Osteocyte (in vitro differentiated cells): ENCODE data around the gene PRPF38A. TPM values are rescaled to one million over a fixed set of nuclear protein-coding genes. Genes with fewer than 3 reads are reported as not detected.
A peak's percentile ranks its signal among the peaks of the same experiment; 100 is the strongest.
"Not testable (repeated sequence)": the region's sequence is repeated elsewhere in the genome, so short reads cannot be mapped to it uniquely, and the experiment has no call there.

Source experiments
- DNase-seq: peaks from one replicate; pipeline ENCODE4 v3.0.0; 2021; ENCODE audit warnings: mixed read lengths; ENCODE audit not compliant: unreplicated experiment; ENCODE audit errors: extremely low spot score
- H3K27ac Mint-ChIP-seq: one replicate; pipeline ENCODE4 v1.8.0; 2021; ENCODE audit warnings: mild to moderate bottlenecking, mixed read lengths; ENCODE audit not compliant: unreplicated experiment
- H3K27me3 Mint-ChIP-seq: one replicate; pipeline ENCODE4 v1.8.0; 2021; ENCODE audit warnings: mixed read lengths; ENCODE audit not compliant: unreplicated experiment
- H3K36me3 Mint-ChIP-seq: one replicate; pipeline ENCODE4 v1.8.0; 2021; ENCODE audit warnings: mixed read lengths; ENCODE audit not compliant: unreplicated experiment
- H3K4me1 Mint-ChIP-seq: one replicate; pipeline ENCODE4 v1.8.0; 2021; ENCODE audit warnings: mixed read lengths; ENCODE audit not compliant: unreplicated experiment
- H3K4me3 Mint-ChIP-seq: one replicate; pipeline ENCODE4 v1.8.0; 2021; ENCODE audit warnings: mild to moderate bottlenecking, moderate library complexity, mixed read lengths; ENCODE audit not compliant: unreplicated experiment
- H3K9me3 Mint-ChIP-seq: one replicate; pipeline ENCODE4 v1.8.0; 2021; ENCODE audit warnings: mixed read lengths; ENCODE audit not compliant: unreplicated experiment
- CTCF ChIP-seq: fragments of 200-600 bp; sonication (generic); IDR thresholded peaks from 2 replicates; pipeline ENCODE4 v1.5.0; 2021; ENCODE audit warnings: antibody characterized with exemption, mild to moderate bottlenecking, moderate library complexity
- total RNA-seq: library from RNA; stranded (reverse); gene quantifications from 2 replicates; pipeline ENCODE4 v1.2.1, GENCODE V29; 2021

Gene PRPF38A
- total RNA-seq, 1 donor from 2014 or later, result 35.9 TPM

GRCh38 chr1:52368383-52369172 lies 35.8 kb upstream of the PRPF38A start:
- no peaks in the 10 kb centered on the region for H3K9me3 Mint-ChIP-seq
- H3K36me3 Mint-ChIP-seq, result peaks cover 4% of the 10 kb centered on the region
- no peaks in the 10 kb centered on the region for H3K27me3 Mint-ChIP-seq
- TF ChIP-seq CTCF, result no peak
- H3K4me1 Mint-ChIP-seq, result peaks cover 24% of the 10 kb centered on the region
- DNase-seq, result no peak
- H3K27ac Mint-ChIP-seq, result no peak overlapping the region
- peak overlapping the region; percentile 61 for H3K4me3 Mint-ChIP-seq

- H3K4me3 Mint-ChIP-seq, H3K36me3 Mint-ChIP-seq, H3K9me3 Mint-ChIP-seq, H3K27ac Mint-ChIP-seq, DNase-seq, H3K27me3 Mint-ChIP-seq: not testable (repeated sequence)
- peaks cover 14% of the 10 kb centered on the region for H3K4me1 Mint-ChIP-seq
Measured at GRCh38 chr1:52369851-52370250, 34.6 kb upstream of the PRPF38A start.

- H3K9me3 Mint-ChIP-seq, result no peaks in the 10 kb centered on the region
- no peaks in the 10 kb centered on the region for H3K4me1 Mint-ChIP-seq
- no peak overlapping the region for H3K27ac Mint-ChIP-seq
- H3K4me3 Mint-ChIP-seq, result no peak overlapping the region
- TF ChIP-seq CTCF, result no peak
- H3K27me3 Mint-ChIP-seq, result no peaks in the 10 kb centered on the region
- no peak for DNase-seq
- peaks cover 2% of the 10 kb centered on the region for H3K36me3 Mint-ChIP-seq
Measured at GRCh38 chr1:52385376-52385775, 19.0 kb upstream of the PRPF38A start.

GRCh38 chr1:52386458-52386857 lies 17.9 kb upstream of the PRPF38A start:
- no peak overlapping the region for H3K27ac Mint-ChIP-seq

GRCh38 chr1:52393174-52393573 lies 11.2 kb upstream of the PRPF38A start:
- no peak overlapping the region for H3K27ac Mint-ChIP-seq
- no peak for TF ChIP-seq CTCF
- DNase-seq, result no peak
- H3K4me1 Mint-ChIP-seq, result no peaks in the 10 kb centered on the region
- no peak overlapping the region for H3K4me3 Mint-ChIP-seq
- no peaks in the 10 kb centered on the region for H3K9me3 Mint-ChIP-seq
- peaks cover 5% of the 10 kb centered on the region for H3K36me3 Mint-ChIP-seq
- H3K27me3 Mint-ChIP-seq, result no peaks in the 10 kb centered on the region

More at GRCh38 chr1:52386458-52386857, 17.9 kb upstream of the PRPF38A start:
- Mint-ChIP-seq H3K4me1 (no peaks in the 10 kb centered on the region), H3K4me3 (no peak overlapping the region), H3K27me3 (no peaks in the 10 kb centered on the region), H3K36me3 (peaks cover 2% of the 10 kb centered on the region), H3K9me3 (no peaks in the 10 kb centered on the region)
- no peak for DNase-seq
- no peak for TF ChIP-seq CTCF
